PFSK-1 (cell line): ENCODE measurements around the gene CAPG.

ENCODE experiments used
- POLR2AphosphoS5 ChIP-seq: IDR thresholded peaks from 2 replicates; pipeline ENCODE4 v1.6.1; 2012; ENCODE audit warnings: low read depth, mild to moderate bottlenecking, control low read depth, low read length, moderate library complexity
- REST ChIP-seq, 2 experiments: IDR thresholded peaks; 2 replicates each; pipeline versions ENCODE4 v1.6.1 to v1.8.0; 2011 to 2012; ENCODE audit warnings: low read depth in 2 of 2, low read length in 2 of 2, control low read depth in 1 of 2, inconsistent platforms in 1 of 2, mild to moderate bottlenecking in 1 of 2, moderate library complexity in 1 of 2; ENCODE audit not compliant: insufficient read depth in 1 of 2
- TAF1 ChIP-seq: IDR thresholded peaks from 2 replicates; pipeline ENCODE4 v1.6.1; 2012; ENCODE audit warnings: low read length, control low read depth, borderline replicate concordance; ENCODE audit not compliant: insufficient read depth

GRCh38 chr2:85390941-85391669 lies 19.1 kb downstream of the CAPG start:
- TF ChIP-seq TAF1 (no peak), POLR2AphosphoS5 (no peak), REST (IDR thresholded peaks at IDR 0.05; ENCODE audit: insufficient read depth in 1 of 2, low read depth in 2 of 2, low read length in 2 of 2) (no peak)
